Esophagus squamous epithelium (tissue), 4 donors: Measurements from ENCODE around the gene CABP4.

Source experiments
- CTCF ChIP-seq, 6 experiments: fragments of 450-650 bp in 4 of 6; fragments of 200-600 bp in 2 of 6; sonication (generic) in 2 of 6; IDR thresholded peaks; one replicate each; pipeline ENCODE4 v1.5.1; 2016 to 2019; ENCODE audit warnings: antibody characterized with exemption in 6 of 6, mild to moderate bottlenecking in 4 of 6, moderate library complexity in 4 of 6
- POLR2A ChIP-seq, 4 donors: fragments of 450-650 bp; IDR thresholded peaks; one replicate each; pipeline ENCODE4 v1.6.1; 2017; ENCODE audit warnings: antibody characterized with exemption in 4 of 4, mild to moderate bottlenecking in 4 of 4, moderate library complexity in 3 of 4

DNA sequence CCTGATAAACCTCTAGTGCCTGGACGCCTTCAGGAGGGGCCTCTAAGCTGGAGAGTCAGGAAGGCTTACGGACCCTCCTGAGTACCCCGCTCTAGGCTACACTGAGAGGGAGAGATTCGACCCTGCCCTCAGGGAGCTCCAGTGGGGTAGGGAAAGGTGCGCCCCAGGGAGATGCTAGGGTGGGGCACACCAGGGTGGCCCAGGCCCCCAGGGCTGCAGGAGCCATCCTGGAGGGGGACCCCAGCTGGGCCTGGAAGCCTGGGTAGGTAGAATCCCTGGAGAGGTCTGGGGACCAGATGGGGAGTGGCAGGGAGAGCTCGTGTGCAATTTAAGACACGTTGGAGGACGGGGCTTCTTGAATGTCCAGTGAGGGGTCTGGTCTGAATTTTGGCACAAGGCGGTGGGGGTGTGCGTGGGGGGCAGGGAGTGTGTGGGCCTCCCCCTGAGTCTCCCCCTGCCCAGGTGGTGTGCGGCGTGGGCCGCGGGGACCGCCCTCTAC is 35.0 kb upstream of the CABP4 start:
- TF ChIP-seq CTCF (IDR thresholded peaks at IDR 0.05) (no peak), POLR2A (IDR thresholded peaks at IDR 0.05) (no peak)
